KMS-11 (cell line): Measurements from ENCODE around the gene UCN3.

ENCODE experiments used
- H2AFZ ChIP-seq: fragments of 200-600 bp; sonication (generic); 2 replicates; pipeline ENCODE4 v1.6.1; 2016; ENCODE audit warnings: antibody characterized with exemption, mixed run types, low read depth
- H3K27ac ChIP-seq: fragments of 200-600 bp; sonication (generic); 2 replicates; pipeline ENCODE4 v1.6.1; 2016; ENCODE audit warnings: mild to moderate bottlenecking, mixed run types
- H3K27me3 ChIP-seq: fragments of 200-600 bp; sonication (generic); 2 replicates; pipeline ENCODE4 v1.6.1; 2017; ENCODE audit warnings: mild to moderate bottlenecking, low read depth, mixed run types, moderate library complexity; ENCODE audit not compliant: insufficient read depth
- H3K36me3 ChIP-seq: fragments of 200-600 bp; sonication (generic); 2 replicates; pipeline ENCODE4 v1.6.1; 2017; ENCODE audit warnings: mild to moderate bottlenecking, mixed run types; ENCODE audit not compliant: insufficient read depth
- H3K4me1 ChIP-seq: fragments of 200-600 bp; sonication (generic); 2 replicates; pipeline ENCODE4 v1.6.1; 2016; ENCODE audit warnings: mild to moderate bottlenecking, low read depth, mixed run types; ENCODE audit not compliant: poor library complexity, severe bottlenecking
- H3K4me2 ChIP-seq: fragments of 200-600 bp; sonication (generic); 2 replicates; pipeline ENCODE4 v1.7.0; 2016; ENCODE audit warnings: mild to moderate bottlenecking, mixed run types
- H3K4me3 ChIP-seq: fragments of 200-600 bp; sonication (generic); IDR thresholded peaks from 2 replicates; pipeline ENCODE4 v1.6.1; 2017; ENCODE audit warnings: low read depth, low read length, mixed read lengths; ENCODE audit not compliant: insufficient read depth
- H3K79me2 ChIP-seq: fragments of 200-600 bp; sonication (generic); 2 replicates; pipeline ENCODE4 v1.6.1; 2016; ENCODE audit warnings: low read depth, mixed run types; ENCODE audit not compliant: insufficient read depth
- H3K9ac ChIP-seq: fragments of 200-600 bp; sonication (generic); 2 replicates; pipeline ENCODE4 v1.6.1; 2016; ENCODE audit warnings: mild to moderate bottlenecking, mixed run types
- H4K20me1 ChIP-seq: fragments of 200-600 bp; sonication (generic); 2 replicates; pipeline ENCODE4 v1.6.1; 2016; ENCODE audit warnings: mild to moderate bottlenecking, mixed run types; ENCODE audit not compliant: insufficient read depth
- CTCF ChIP-seq: fragments of 200-600 bp; sonication (generic); conservative IDR thresholded peaks from 2 replicates; pipeline ENCODE4 v1.6.1; 2017; ENCODE audit warnings: low read depth, mild to moderate bottlenecking, antibody characterized with exemption, low read length, moderate library complexity, mixed read lengths

UCN3 gene

GRCh38 chr10:5338010-5338409 is 26.8 kb upstream of the UCN3 start:
- Histone ChIP-seq H2AFZ (no peak overlapping the region), H3K4me1 (no peaks in the 10 kb centered on the region), H3K27ac (no peak overlapping the region), H3K4me2 (no peak overlapping the region), H3K4me3 (no peak overlapping the region), H3K36me3 (no peaks in the 10 kb centered on the region), H3K79me2 (no peaks in the 10 kb centered on the region), H3K9ac (no peak overlapping the region), H3K27me3 (no peaks in the 10 kb centered on the region), H4K20me1 (no peaks in the 10 kb centered on the region)
- no peak for TF ChIP-seq CTCF

- TF ChIP-seq CTCF, result no peak
- H3K4me1 ChIP-seq, result no peaks in the 10 kb centered on the region
- no peaks in the 10 kb centered on the region for H3K79me2 ChIP-seq
- H3K4me3 ChIP-seq, result no peak overlapping the region
- H3K9ac ChIP-seq, result no peak overlapping the region
- no peaks in the 10 kb centered on the region for H3K36me3 ChIP-seq
- no peaks in the 10 kb centered on the region for H4K20me1 ChIP-seq
- no peak overlapping the region for H3K4me2 ChIP-seq
- H3K27ac ChIP-seq, result no peak overlapping the region
- H3K27me3 ChIP-seq, result no peaks in the 10 kb centered on the region
- no peak overlapping the region for H2AFZ ChIP-seq
Observed at GRCh38 chr10:5343092-5343491, 21.7 kb upstream of the UCN3 start.

GRCh38 chr10:5343561-5343960 is 21.2 kb upstream of the UCN3 start:
- Histone ChIP-seq H3K79me2 (no peaks in the 10 kb centered on the region), H3K4me1 (no peaks in the 10 kb centered on the region), H3K4me2 (no peak overlapping the region), H4K20me1 (no peaks in the 10 kb centered on the region), H3K36me3 (no peaks in the 10 kb centered on the region), H3K9ac (no peak overlapping the region), H3K4me3 (no peak overlapping the region), H3K27ac (no peak overlapping the region), H2AFZ (no peak overlapping the region), H3K27me3 (no peaks in the 10 kb centered on the region)
- no peak for TF ChIP-seq CTCF

- no peaks in the 10 kb centered on the region for H3K79me2 ChIP-seq
- no peak overlapping the region for H3K4me3 ChIP-seq
- no peak overlapping the region for H3K9ac ChIP-seq
- H3K4me1 ChIP-seq, result no peaks in the 10 kb centered on the region
- H3K27me3 ChIP-seq, result no peaks in the 10 kb centered on the region
- TF ChIP-seq CTCF, result no peak
- no peaks in the 10 kb centered on the region for H3K36me3 ChIP-seq
- H3K4me2 ChIP-seq, result no peak overlapping the region
- H2AFZ ChIP-seq, result no peak overlapping the region
- H3K27ac ChIP-seq, result no peak overlapping the region
- no peaks in the 10 kb centered on the region for H4K20me1 ChIP-seq
Observed at GRCh38 chr10:5343979-5344378, 20.8 kb upstream of the UCN3 start.

- Histone ChIP-seq H3K27me3 (no peaks in the 10 kb centered on the region), H3K27ac (no peak overlapping the region), H3K4me1 (no peaks in the 10 kb centered on the region), H3K9ac (no peak overlapping the region), H2AFZ (no peak overlapping the region), H3K4me2 (no peak overlapping the region), H3K36me3 (no peaks in the 10 kb centered on the region), H4K20me1 (no peaks in the 10 kb centered on the region), H3K79me2 (no peaks in the 10 kb centered on the region), H3K4me3 (no peak overlapping the region)
- TF ChIP-seq CTCF, result no peak
Observed at GRCh38 chr10:5344746-5345145, 20.0 kb upstream of the UCN3 start.
